GM10266 (cell line): ENCODE data around the gene MALAT1.

Experiments used
- DNase-seq: peaks from one replicate; pipeline ENCODE4 v3.0.0; 2012; ENCODE audit errors: extremely low spot score
- CTCF ChIP-seq: IDR thresholded peaks from 2 replicates; pipeline ENCODE4 v1.5.1; 2012; ENCODE audit warnings: mild to moderate bottlenecking, low read depth; ENCODE audit not compliant: control insufficient read depth, insufficient read depth; ENCODE audit errors: missing control alignments

MALAT1 gene

GRCh38 chr11:65502555-65503367, 3.9 kb downstream of the MALAT1 start:
- no peak for TF ChIP-seq CTCF
- DNase-seq, result no peak

- no peak for TF ChIP-seq CTCF
These were observed 4.6 kb downstream of the MALAT1 start for GRCh38 chr11:65503368-65503948.

GRCh38 chr11:65503949-65504673, 5.3 kb downstream of the MALAT1 start:
- TF ChIP-seq CTCF, result no peak
- no peak for DNase-seq

More at GRCh38 chr11:65503368-65503948, 4.6 kb downstream of the MALAT1 start:
- DNase-seq, result no peak

- no peak for TF ChIP-seq CTCF
- DNase-seq, result no peak
These were observed 6.0 kb downstream of the MALAT1 start for GRCh38 chr11:65504674-65505465.

- TF ChIP-seq CTCF, result no peak
- DNase-seq, result no peak
These were observed 6.8 kb downstream of the MALAT1 start for GRCh38 chr11:65505466-65506289.

GRCh38 chr11:65506290-65506771, 7.5 kb downstream of the MALAT1 start:
- no peak for DNase-seq
- TF ChIP-seq CTCF, result no peak
